GM12878 (cell line): Measurements from ENCODE around the gene MATN4. TPM values are rescaled to one million over a fixed set of nuclear protein-coding genes. Genes with fewer than 3 reads are reported as not detected.

Source experiments
- ATAC-seq: fragments of 200-7000 bp; cut with Tn5 transposase; 3 replicates; pipeline ENCODE4 v1.9.1; 2020; ENCODE audit warnings: mild to moderate bottlenecking, moderate library complexity
- BruUV-seq: library from RNA; stranded (reverse); fragments of 400-500 nt; replicated peaks from 2 replicates; lab custom pipeline; 2021; lab: Mats Ljungman, UMichigan
- CTCF ChIA-PET: fragments of 300-600 bp; sonication (Branson Sonifier 250); formaldehyde crosslinking; extraction: SDS; loops from one replicate; lab custom pipeline; 2021; ENCODE audit warnings: inconsistent platforms; lab: Yijun Ruan, JAX
- POLR2A ChIA-PET: fragments of 350-600 bp; formaldehyde crosslinking; extraction: SDS; loops from one replicate; lab custom pipeline; 2021; ENCODE audit warnings: inconsistent platforms; lab: Charles Lee
- RAD21 ChIA-PET: fragments of 300-600 bp; sonication (Branson Sonifier 250); formaldehyde crosslinking; loops from one replicate; lab custom pipeline; 2023; ENCODE audit warnings: antibody characterized with exemption; ENCODE audit not compliant: unreplicated experiment; lab: Charles Lee
- SMC1A ChIA-PET: fragments of 300-600 bp; sonication (Branson Sonifier 250); formaldehyde crosslinking; loops from one replicate; lab custom pipeline; 2023; ENCODE audit not compliant: unreplicated experiment, uncharacterized antibody; lab: Charles Lee
- DNase-seq: peaks from one replicate; pipeline ENCODE4 v3.0.0-alpha.2; 2011; ENCODE audit warnings: low read depth, low spot score
- FAIRE-seq: peaks from 3 replicates; lab custom pipeline; 2011; peaks lifted over from hg19 to GRCh38; lab: Jason Lieb, UNC
- H2AFZ ChIP-seq: 2 replicates; pipeline ENCODE4 v1.6.0; 2011; ENCODE audit warnings: low read depth, low read length, control low read depth; ENCODE audit not compliant: control insufficient read depth
- H3K27ac ChIP-seq: 2 replicates; pipeline ENCODE4 v1.5.1; 2011; ENCODE audit warnings: control low read depth; ENCODE audit not compliant: control insufficient read depth, insufficient read depth
- H3K27me3 ChIP-seq, 2 experiments: replicated peaks in 1 of 2; 2 replicates each; pipeline versions ENCODE4 v1.6.0 to v1.6.1; 2011; ENCODE audit warnings: low read length in 1 of 2; ENCODE audit not compliant: control insufficient read depth in 2 of 2, insufficient read depth in 2 of 2
- H3K36me3 ChIP-seq, 2 experiments: 2 replicates each; pipeline ENCODE4 v1.5.1; 2011; ENCODE audit warnings: low read length in 1 of 2; ENCODE audit not compliant: control insufficient read depth in 2 of 2, insufficient read depth in 2 of 2
- H3K4me1 ChIP-seq: 2 replicates; pipeline ENCODE4 v1.6.1; 2011; ENCODE audit warnings: mild to moderate bottlenecking, low read length, moderate library complexity, mixed read lengths; ENCODE audit not compliant: control insufficient read depth, insufficient read depth
- H3K4me2 ChIP-seq: 2 replicates; pipeline ENCODE4 v1.6.0; 2011; ENCODE audit warnings: control low read depth; ENCODE audit not compliant: control insufficient read depth, insufficient read depth
- H3K4me3 ChIP-seq: fragments of 200-600 bp; sonication (generic); 2 replicates; pipeline ENCODE4 v1.5.1; 2016
- H3K79me2 ChIP-seq: 2 replicates; pipeline ENCODE4 v1.6.0; 2011; ENCODE audit warnings: low read length; ENCODE audit not compliant: control insufficient read depth, insufficient read depth
- H3K9ac ChIP-seq: 2 replicates; pipeline ENCODE4 v1.8.0; 2011; ENCODE audit warnings: low read length, control low read depth, mixed read lengths; ENCODE audit not compliant: control insufficient read depth, insufficient read depth
- H3K9me3 ChIP-seq: replicated peaks from 3 replicates; pipeline ENCODE4 v1.5.1; 2011; ENCODE audit warnings: mild to moderate bottlenecking, low read length; ENCODE audit not compliant: control insufficient read depth, insufficient read depth
- H4K20me1 ChIP-seq: 2 replicates; pipeline ENCODE4 v1.6.0; 2011; ENCODE audit not compliant: control insufficient read depth, insufficient read depth
- DPF2 ChIP-seq: fragments of 450-650 bp; IDR thresholded peaks from 2 replicates; pipeline ENCODE4 v1.6.1; 2017; ENCODE audit warnings: mild to moderate bottlenecking
- E2F8 ChIP-seq: fragments of 450-650 bp; IDR thresholded peaks from 2 replicates; pipeline ENCODE4 v1.6.1; 2018; ENCODE audit warnings: mild to moderate bottlenecking, low read depth, moderate library complexity; ENCODE audit not compliant: partially characterized antibody
- GABPA ChIP-seq: IDR thresholded peaks from 2 replicates; pipeline ENCODE4 v1.6.1; 2014; ENCODE audit warnings: antibody characterized with exemption, low read depth, mild to moderate bottlenecking, inconsistent platforms
- HDGF ChIP-seq: fragments of 450-650 bp; IDR thresholded peaks from 2 replicates; pipeline ENCODE4 v1.6.1; 2016; ENCODE audit warnings: antibody characterized with exemption
- IRF3 ChIP-seq: fragments of 450-650 bp; IDR thresholded peaks from 2 replicates; pipeline ENCODE4 v1.6.1; 2014; ENCODE audit warnings: mild to moderate bottlenecking
- KLF5 ChIP-seq: fragments of 450-650 bp; IDR thresholded peaks from 2 replicates; pipeline ENCODE4 v1.6.1; 2014; ENCODE audit warnings: mild to moderate bottlenecking; ENCODE audit not compliant: partially characterized antibody
- MYB ChIP-seq: fragments of 150-350 bp; IDR thresholded peaks from 2 replicates; pipeline ENCODE4 v1.6.1; 2014; ENCODE audit warnings: mild to moderate bottlenecking, low read depth, low read length, borderline replicate concordance
- NFYB ChIP-seq: IDR thresholded peaks from 2 replicates; pipeline ENCODE4 v1.6.1; 2011; ENCODE audit warnings: low read depth, mild to moderate bottlenecking, low read length, improper control_type of control experiment, moderate library complexity; ENCODE audit not compliant: insufficient read depth
- NR2F1 ChIP-seq: fragments of 450-650 bp; conservative IDR thresholded peaks from 2 replicates; pipeline ENCODE4 v1.6.1; 2017; ENCODE audit warnings: mild to moderate bottlenecking
- RB1 ChIP-seq: fragments of 450-650 bp; formaldehyde crosslinking; IDR thresholded peaks from 2 replicates; pipeline ENCODE4 v1.6.1; 2017; ENCODE audit warnings: mild to moderate bottlenecking, borderline replicate concordance
- REST ChIP-seq: IDR thresholded peaks from 2 replicates; pipeline ENCODE4 v1.6.1; 2012; ENCODE audit warnings: mild to moderate bottlenecking, low read depth, low read length
- RUNX3 ChIP-seq: IDR thresholded peaks from 2 replicates; pipeline ENCODE4 v1.6.1; 2012; ENCODE audit warnings: low read length, inconsistent platforms
- SRF ChIP-seq, 2 experiments: IDR thresholded peaks; 2 replicates each; pipeline ENCODE4 v1.6.1; 2011; ENCODE audit warnings: low read depth in 2 of 2, low read length in 2 of 2, mild to moderate bottlenecking in 1 of 2, moderate library complexity in 1 of 2
- TCF12 ChIP-seq: IDR thresholded peaks from 2 replicates; pipeline ENCODE4 v1.6.1; 2011; ENCODE audit warnings: low read depth, mild to moderate bottlenecking, low read length
- WRNIP1 ChIP-seq: IDR thresholded peaks from 2 replicates; pipeline ENCODE4 v1.6.1; 2011; ENCODE audit warnings: low read depth, low read length, improper control_type of control experiment, borderline replicate concordance
- ZNF217 ChIP-seq: fragments of 450-650 bp; IDR thresholded peaks from 2 replicates; pipeline ENCODE4 v1.6.1; 2017; ENCODE audit warnings: antibody characterized with exemption, mild to moderate bottlenecking
- ZNF274 ChIP-seq: IDR thresholded peaks from one replicate; pipeline ENCODE4 v1.8.0; 2011; ENCODE audit not compliant: insufficient read length, insufficient read depth
- WGBS: methylation state at CpG from one replicate; pipeline ENCODE4 v1.1.6; 2016; ENCODE audit warnings: low lambda C conversion rate; ENCODE audit not compliant: insufficient replicate concordance, insufficient coverage; ENCODE audit errors: missing lambda C conversion rate; 5-methylcytosine and 5-hydroxymethylcytosine counted together
- in situ Hi-C: fragments of 300-500 bp; cut with MboI; formaldehyde crosslinking; loops from 9 replicates; pipeline ENCODE4 v1.14.3; 2018; ENCODE audit warnings: mixed read lengths
- intact Hi-C: fragments of 100-400 bp; cut with micrococcal nuclease; formaldehyde crosslinking; loops from one replicate; pipeline ENCODE4 v1.14.2; 2022; ENCODE audit not compliant: unreplicated experiment
- polyA plus RNA-seq, 11 experiments: library from polyadenylated mRNA; depleted of rRNA in 4 of 11; unstranded in 6 of 11; stranded (reverse) in 5 of 11; fragments of >200 nt; fragmentation: Nextera tagmentation in 4 of 11; fragmentation: Illumina TruSeq in 1 of 11; extraction: Ambion mirVana in 4 of 11; extraction: Trizol in 1 of 11; gene quantifications; 1 replicate in 1 of 11; 2 replicates in 10 of 11; pipeline versions ENCODE4 v1.2.1 to v1.2.3, GENCODE V29; 2011 to 2016; ENCODE audit warnings: inconsistent platforms in 2 of 11, missing spikeins in 2 of 11, low read depth in 1 of 11
- total RNA-seq, 4 experiments: library from RNA; depleted of rRNA in 3 of 4; stranded (reverse); fragments of >200 nt in 3 of 4; fragmentation: Illumina TruSeq in 1 of 4; extraction: Trizol in 1 of 4; gene quantifications; 2 replicates each; pipeline versions ENCODE4 v1.2.1 to v1.2.3, GENCODE V29; 2013 to 2021

MATN4 gene
- total and polyA plus RNA-seq, 10 of the 15 experiments (the other 5 are each of a cell fraction or from before 2014, with no cell fraction given): 0.10 to 0.15 TPM; not detected in 8

- Histone ChIP-seq H3K27me3 (peaks cover 6 to 7% of the 10 kb centered on the region in 2 experiments; a peak in 3 of 4 replicates), H3K4me1 (no peaks in the 10 kb centered on the region), H3K27ac (no peak overlapping the region), H3K9me3 (no peaks in the 10 kb centered on the region; the same call in 2 of the 3 replicates), H3K79me2 (no peaks in the 10 kb centered on the region), H3K36me3 (no peaks in the 10 kb centered on the region), H3K9ac (no peak overlapping the region), H3K4me3 (no peak overlapping the region), H2AFZ (no peak overlapping the region), H4K20me1 (no peaks in the 10 kb centered on the region), H3K4me2 (peak overlapping the region; percentile 71; the same call in 1 of the 2 replicates)
- intact Hi-C loops (loop anchor here (5.0 kb wide), 4 partner anchors 157 to 257 kb away; no protein-coding TSS in a partner anchor), in situ Hi-C loops (no loop called here)
- POLR2A ChIA-PET: no interaction called here
- SMC1A ChIA-PET: interaction anchor here (0.7 to 1.3 kb wide), 6 partner anchors 8 to 250 kb away, joined by 3 to 6 read pairs (median 3); no protein-coding TSS in a partner anchor
- DNase-seq (no peak), FAIRE-seq (no peak), ATAC-seq (no peak)
- BruUV-seq: no TSS peak
- 22% methylated on average over 5 of the region's 5 CpGs for WGBS
- RAD21 ChIA-PET: interaction anchor here (0.6 to 1.9 kb wide), 8 partner anchors 143 to 477 kb away, joined by 3 to 8 read pairs (median 4); no protein-coding TSS in a partner anchor
- CTCF ChIA-PET: interaction anchor here (0.6 to 6.3 kb wide), 50 partner anchors 8 to 1089 kb away, joined by 3 to 53 read pairs (median 4); partner anchors contain the start of genes SYS1, WFDC10A, WFDC12 and WFDC5
- no peak for TF ChIP-seq IRF3
- TF ChIP-seq MYB: no peak
- TF ChIP-seq KLF5: no peak
- TF ChIP-seq RB1: no peak
- TF ChIP-seq ZNF274: no peak
- TF ChIP-seq RUNX3: no peak
- TF ChIP-seq NFYB: no peak
- no peak for TF ChIP-seq TCF12
- TF ChIP-seq REST: no peak
- no peak for TF ChIP-seq DPF2
- no peak for TF ChIP-seq SRF (IDR thresholded peaks at IDR 0.05; ENCODE audit: low read depth in 2 of 2, low read length in 2 of 2)
- no peak for TF ChIP-seq HDGF
- no peak for TF ChIP-seq ZNF217
- no peak for TF ChIP-seq E2F8
- no peak for TF ChIP-seq GABPA
- no peak for TF ChIP-seq NR2F1
- TF ChIP-seq WRNIP1: no peak
Measured at GRCh38 chr20:45294003-45294368, 14.1 kb downstream of the MATN4 start.
